Mononuclear cell (primary cell): ENCODE data around the gene CCDC24. TPM values are rescaled to one million over a fixed set of nuclear protein-coding genes. Genes with fewer than 3 reads are reported as not detected.

Source experiments
- H3K27me3 ChIP-seq: 2 replicates; pipeline ENCODE4 v1.6.0; 2011; ENCODE audit warnings: low read length, control low read depth; ENCODE audit not compliant: insufficient read depth
- H3K4me1 ChIP-seq: 2 replicates; pipeline ENCODE4 v1.5.1; 2011; ENCODE audit warnings: mild to moderate bottlenecking, low read length, control low read depth; ENCODE audit not compliant: insufficient read depth
- H3K4me3 ChIP-seq: 2 replicates; pipeline ENCODE4 v1.5.1; 2011; ENCODE audit warnings: mild to moderate bottlenecking, low read length, moderate library complexity
- H3K9me3 ChIP-seq: 2 replicates; pipeline ENCODE4 v1.5.1; 2011; ENCODE audit warnings: low read depth, mild to moderate bottlenecking, control low read depth, low read length
- total RNA-seq: library from RNA; depleted of rRNA; stranded (reverse); fragments of >200 nt; gene quantifications from one replicate; pipeline ENCODE4 v1.2.3, GENCODE V29; 2012

The CCDC24 gene
- total RNA-seq, 1 donor = 0.42 TPM

DNA sequence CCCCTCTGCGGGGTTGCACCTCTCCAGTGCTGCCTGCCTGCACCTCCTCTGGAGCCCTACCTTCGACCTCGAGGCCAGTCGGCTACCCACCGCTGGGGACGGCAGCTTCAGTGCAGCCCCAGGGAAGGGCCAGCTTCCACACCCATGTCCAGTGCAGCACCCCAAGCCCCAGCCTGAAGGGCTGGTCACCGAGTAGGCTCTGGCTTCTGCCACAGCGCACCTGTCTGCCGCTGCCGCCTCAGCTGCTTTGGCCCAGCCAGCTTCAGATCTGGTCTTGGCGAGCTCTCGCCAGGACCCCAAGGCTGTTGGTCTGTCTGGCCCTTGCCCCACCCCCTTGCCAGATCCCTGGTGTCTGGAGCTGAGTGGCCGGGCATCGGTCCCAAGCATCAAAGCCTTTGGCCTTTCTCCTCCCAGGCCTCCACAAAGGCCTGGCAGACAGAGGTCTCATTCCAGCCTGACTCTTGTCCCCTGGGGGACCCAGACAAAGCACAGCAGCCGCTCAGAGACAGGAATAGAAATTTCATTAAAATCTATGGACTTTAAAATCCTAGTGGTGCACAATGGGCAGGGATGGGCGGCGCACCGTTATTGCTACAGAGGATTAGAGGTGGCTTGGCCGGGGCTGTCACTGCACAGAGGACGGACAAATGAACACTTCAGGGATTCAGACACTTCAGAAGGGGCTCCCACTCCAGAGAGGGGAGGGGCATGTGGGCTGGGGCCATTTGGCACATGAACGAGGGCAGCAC is 4.8 kb downstream of the CCDC24 start:
- Histone ChIP-seq H3K9me3 (no peaks in the 10 kb centered on the region), H3K4me3 (no peak overlapping the region), H3K4me1 (peaks cover 9% of the 10 kb centered on the region), H3K27me3 (no peaks in the 10 kb centered on the region)

GRCh38 chr1:43996733-43997115 is 5.3 kb downstream of the CCDC24 start:
- no peak overlapping the region for H3K4me3 ChIP-seq
- peaks cover 9% of the 10 kb centered on the region for H3K4me1 ChIP-seq
- no peaks in the 10 kb centered on the region for H3K9me3 ChIP-seq
- no peaks in the 10 kb centered on the region for H3K27me3 ChIP-seq

DNA sequence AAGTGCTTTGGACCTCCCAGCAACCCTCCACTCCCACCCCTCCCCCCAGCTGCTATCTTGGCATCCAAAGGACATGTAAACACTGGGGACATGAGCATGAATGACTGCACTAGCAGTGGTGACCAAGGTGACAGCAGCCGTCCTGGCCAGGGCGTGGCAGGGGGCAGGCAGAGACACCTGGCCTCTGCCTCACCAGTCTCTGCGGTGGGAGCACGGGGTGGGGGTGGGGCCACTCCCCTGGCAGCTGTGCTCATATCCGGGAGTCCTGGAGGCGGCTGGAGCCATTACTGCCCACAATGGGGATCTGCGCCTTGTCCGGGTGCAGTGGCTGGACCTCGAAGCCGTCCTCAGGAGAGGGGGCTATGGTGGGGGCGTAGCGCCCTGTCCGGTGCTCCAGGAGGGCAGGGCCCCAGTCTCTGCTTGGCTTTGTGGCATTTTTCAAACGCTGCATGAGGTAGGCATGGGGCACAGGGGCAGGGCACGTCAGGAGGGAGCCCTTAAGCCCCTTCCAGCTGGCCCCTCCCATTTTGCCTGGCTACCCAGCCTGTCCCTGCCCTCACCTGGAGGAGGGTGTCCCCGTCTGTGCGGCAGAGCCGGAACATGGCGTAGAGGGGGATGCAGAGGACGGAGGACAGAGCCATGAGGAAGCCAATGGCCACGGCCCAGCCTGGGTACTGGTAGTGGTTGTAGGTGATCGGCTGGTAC is 6.0 kb downstream of the CCDC24 start:
- Histone ChIP-seq H3K27me3 (no peaks in the 10 kb centered on the region), H3K4me3 (no peak overlapping the region), H3K4me1 (peaks cover 2% of the 10 kb centered on the region), H3K9me3 (no peaks in the 10 kb centered on the region)

DNA sequence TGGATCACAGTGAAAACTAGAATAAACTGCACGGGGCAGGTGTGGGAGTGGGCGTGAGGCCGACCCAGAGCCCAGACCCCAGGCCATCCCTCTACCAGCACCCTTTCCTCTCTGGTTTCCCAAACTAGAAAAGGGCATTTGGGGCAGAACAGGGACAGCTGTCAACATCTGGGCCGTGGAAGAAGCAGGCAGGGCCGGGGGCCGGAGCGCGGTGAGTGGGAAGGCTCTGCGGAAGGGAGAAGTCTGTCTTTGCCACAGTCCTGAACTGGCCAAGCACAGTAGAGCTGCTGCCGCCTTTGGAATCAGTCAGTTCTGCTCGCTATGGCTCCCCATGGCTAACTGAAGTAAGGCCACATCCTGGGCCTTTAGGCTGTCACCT is 6.6 kb downstream of the CCDC24 start:
- Histone ChIP-seq H3K9me3 (no peaks in the 10 kb centered on the region), H3K27me3 (no peaks in the 10 kb centered on the region), H3K4me1 (no peaks in the 10 kb centered on the region), H3K4me3 (no peak overlapping the region)

GRCh38 chr1:43999455-43999854 is 8.1 kb downstream of the CCDC24 start:
- Histone ChIP-seq H3K4me1 (no peaks in the 10 kb centered on the region), H3K4me3 (no peak overlapping the region), H3K27me3 (no peaks in the 10 kb centered on the region), H3K9me3 (no peaks in the 10 kb centered on the region)

- H3K4me1 ChIP-seq = no peaks in the 10 kb centered on the region
- no peaks in the 10 kb centered on the region for H3K9me3 ChIP-seq
- H3K27me3 ChIP-seq = no peaks in the 10 kb centered on the region
- H3K4me3 ChIP-seq = no peak overlapping the region
Measured at GRCh38 chr1:44000122-44000665, 8.8 kb downstream of the CCDC24 start.

DNA sequence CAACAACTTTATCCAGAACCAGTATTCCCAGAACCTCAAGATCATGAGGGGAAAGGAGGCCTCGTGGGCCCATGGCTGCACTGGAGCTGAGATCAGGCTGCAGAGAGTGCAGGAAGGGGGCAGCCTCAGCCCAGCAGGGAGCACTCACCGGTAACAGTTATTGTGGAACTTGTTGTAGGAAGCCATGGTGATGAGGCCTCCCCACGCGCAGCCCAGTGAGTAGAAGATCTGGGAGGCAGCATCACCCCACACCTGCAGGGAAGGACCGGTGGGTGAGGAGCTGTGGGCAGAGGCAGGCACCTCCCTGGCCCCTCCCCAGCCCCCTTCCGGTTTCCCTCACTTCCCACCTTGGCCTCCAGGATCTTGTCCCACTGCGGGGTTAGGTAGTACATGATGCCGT is 10.8 kb downstream of the CCDC24 start:
- H3K9me3 ChIP-seq = no peaks in the 10 kb centered on the region
- H3K4me3 ChIP-seq = no peak overlapping the region
- H3K4me1 ChIP-seq = no peaks in the 10 kb centered on the region
- H3K27me3 ChIP-seq = no peaks in the 10 kb centered on the region

- no peaks in the 10 kb centered on the region for H3K27me3 ChIP-seq
- no peaks in the 10 kb centered on the region for H3K9me3 ChIP-seq
- no peaks in the 10 kb centered on the region for H3K4me1 ChIP-seq
- H3K4me3 ChIP-seq = no peak overlapping the region
Measured at GRCh38 chr1:44002606-44003157, 11.3 kb downstream of the CCDC24 start.

DNA sequence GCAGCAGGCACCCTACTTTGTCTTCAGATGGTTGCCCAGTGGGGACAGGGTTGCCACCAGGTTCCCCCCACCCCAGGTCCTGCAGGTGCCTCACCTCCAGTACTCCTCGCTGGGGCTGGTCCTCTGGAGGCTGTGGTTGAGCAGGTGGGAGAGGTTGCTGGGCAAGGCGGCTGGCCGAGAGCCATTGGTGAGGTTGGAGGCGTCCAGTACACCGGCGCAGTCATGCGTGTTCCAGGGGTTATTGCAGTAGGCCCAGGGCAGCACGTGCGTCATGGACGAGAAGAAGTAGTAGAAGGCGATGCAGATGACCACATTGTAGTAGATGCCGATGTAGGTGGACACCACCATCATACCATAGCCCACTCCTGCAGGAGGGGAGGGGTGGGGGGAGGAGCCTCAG is 16.9 kb downstream of the CCDC24 start:
- H3K9me3 ChIP-seq = no peaks in the 10 kb centered on the region
- H3K4me1 ChIP-seq = no peaks in the 10 kb centered on the region
- H3K27me3 ChIP-seq = no peaks in the 10 kb centered on the region
- H3K4me3 ChIP-seq = no peak overlapping the region

GRCh38 chr1:44010935-44011471 is 19.6 kb downstream of the CCDC24 start:
- H3K9me3 ChIP-seq = no peaks in the 10 kb centered on the region

DNA sequence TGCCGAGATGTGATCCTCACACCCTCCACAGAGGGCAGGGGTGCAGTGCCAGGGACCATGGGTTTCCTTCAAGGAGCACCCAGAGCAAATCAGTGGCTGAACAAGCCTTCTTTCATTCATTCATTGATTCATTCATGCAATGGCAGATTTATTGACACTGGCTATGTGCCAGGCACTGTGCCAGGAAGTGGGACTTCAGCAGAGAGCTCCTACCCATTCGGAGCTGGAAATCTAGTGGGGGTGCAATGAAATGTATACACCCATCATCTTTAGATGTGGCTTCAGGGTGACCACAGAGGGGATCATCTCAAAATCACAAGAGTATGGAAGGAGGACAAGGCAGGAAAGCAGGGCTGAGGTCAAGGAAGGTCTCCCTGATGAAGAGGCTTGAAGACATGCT is 21.0 kb downstream of the CCDC24 start:
- H3K9me3 ChIP-seq = no peaks in the 10 kb centered on the region
- no peaks in the 10 kb centered on the region for H3K27me3 ChIP-seq
- H3K4me1 ChIP-seq = no peaks in the 10 kb centered on the region
- H3K4me3 ChIP-seq = no peak overlapping the region

More at GRCh38 chr1:44010935-44011471, 19.6 kb downstream of the CCDC24 start:
- no peaks in the 10 kb centered on the region for H3K27me3 ChIP-seq
- no peak overlapping the region for H3K4me3 ChIP-seq
- H3K4me1 ChIP-seq = no peaks in the 10 kb centered on the region

- Histone ChIP-seq H3K4me1 (no peaks in the 10 kb centered on the region), H3K9me3 (no peaks in the 10 kb centered on the region), H3K4me3 (no peak overlapping the region)
Measured at GRCh38 chr1:44012941-44013609, 21.7 kb downstream of the CCDC24 start.

GRCh38 chr1:44013949-44014348 is 22.6 kb downstream of the CCDC24 start:
- no peaks in the 10 kb centered on the region for H3K27me3 ChIP-seq
- no peaks in the 10 kb centered on the region for H3K4me1 ChIP-seq
- no peak overlapping the region for H3K4me3 ChIP-seq
- H3K9me3 ChIP-seq = no peaks in the 10 kb centered on the region

More at GRCh38 chr1:44012941-44013609, 21.7 kb downstream of the CCDC24 start:
- no peaks in the 10 kb centered on the region for H3K27me3 ChIP-seq

GRCh38 chr1:44014365-44015104 is 23.1 kb downstream of the CCDC24 start:
- Histone ChIP-seq H3K9me3 (no peaks in the 10 kb centered on the region), H3K4me3 (no peak overlapping the region), H3K27me3 (no peaks in the 10 kb centered on the region), H3K4me1 (no peaks in the 10 kb centered on the region)
